HG03432 (cell line): Measurements from ENCODE around the gene TMEM235.
"Not testable (repeated sequence)": the region's sequence is repeated elsewhere in the genome, so short reads cannot be mapped to it uniquely, and the experiment has no call there.

Experiments
- ATAC-seq: cut with Tn5 transposase; IDR thresholded peaks from one replicate; pipeline ENCODE4 v1.9.1; 2021; ENCODE audit warnings: mild to moderate bottlenecking, moderate library complexity; ENCODE audit not compliant: unreplicated experiment

The TMEM235 gene

DNA sequence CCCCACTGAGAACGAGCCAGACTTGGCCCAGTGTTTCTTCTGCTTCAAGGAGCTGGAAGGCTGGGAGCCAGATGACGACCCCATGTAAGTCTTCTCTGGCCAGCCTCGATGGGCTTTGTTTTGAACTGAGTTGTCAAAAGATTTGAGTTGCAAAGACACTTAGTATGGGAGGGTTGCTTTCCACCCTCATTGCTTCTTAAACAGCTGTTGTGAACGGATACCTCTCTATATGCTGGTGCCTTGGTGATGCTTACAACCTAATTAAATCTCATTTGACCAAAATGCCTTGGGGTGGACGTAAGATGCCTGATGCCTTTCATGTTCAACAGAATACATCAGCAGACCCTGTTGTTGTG lies 16.7 kb upstream of the TMEM235 start:
- ATAC-seq: no peak

DNA sequence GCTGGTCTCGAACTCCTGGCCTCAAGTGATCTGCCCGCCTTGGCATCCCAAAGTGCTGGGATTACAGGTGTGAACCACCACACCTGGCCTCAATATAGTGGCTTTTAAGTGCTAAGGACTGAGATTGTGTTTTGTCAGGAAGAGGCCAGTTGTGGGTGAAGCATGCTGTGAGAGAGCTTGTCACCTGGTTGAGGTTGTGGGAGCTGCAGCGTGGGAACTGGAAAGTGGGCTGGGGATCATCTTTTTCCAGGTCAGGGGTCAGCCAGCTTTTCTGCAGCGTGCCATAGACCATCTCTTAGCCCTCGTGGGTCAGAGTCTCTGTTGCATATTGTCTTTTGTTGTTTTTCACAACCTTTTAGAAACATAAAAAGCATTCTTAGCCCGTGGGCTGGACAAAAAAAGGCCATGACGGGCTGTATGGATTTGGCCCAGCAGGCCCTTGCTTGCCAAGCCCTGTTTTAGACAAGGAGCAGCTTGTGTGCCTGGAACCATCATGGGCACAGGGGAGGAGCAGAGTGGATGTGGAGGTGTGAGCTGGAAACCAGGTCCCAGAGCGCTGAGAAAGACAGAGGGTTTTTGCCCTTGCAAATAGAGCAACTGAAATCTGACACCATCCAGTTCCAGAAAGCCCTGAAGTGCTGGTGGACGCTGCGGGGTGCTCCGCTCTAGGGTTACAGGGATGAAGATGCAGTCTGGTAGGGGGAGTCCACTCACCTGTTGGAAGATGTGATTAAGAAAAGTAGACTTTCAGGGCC lies 11.9 kb upstream of the TMEM235 start:
- no peak for ATAC-seq

DNA sequence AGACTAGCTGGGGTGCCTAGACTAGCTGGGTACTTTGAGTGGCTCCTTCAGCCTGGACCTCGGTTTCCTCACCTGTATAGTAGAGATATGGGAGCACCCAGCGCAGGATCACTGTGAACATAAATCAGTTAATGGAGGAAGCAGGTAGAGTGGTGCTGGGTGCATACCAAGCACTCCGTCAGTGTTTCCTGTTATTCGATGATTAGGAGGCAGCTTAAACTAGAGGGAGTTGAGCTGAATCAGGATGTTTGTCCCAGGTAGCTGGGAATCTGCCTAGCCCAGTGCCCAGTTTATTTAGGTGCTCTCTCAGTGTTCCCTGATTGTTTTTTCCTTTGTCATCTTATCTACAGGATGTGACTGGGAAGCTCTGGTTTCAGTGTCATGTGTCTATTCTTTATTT lies 8.4 kb upstream of the TMEM235 start:
- no peak for ATAC-seq

DNA sequence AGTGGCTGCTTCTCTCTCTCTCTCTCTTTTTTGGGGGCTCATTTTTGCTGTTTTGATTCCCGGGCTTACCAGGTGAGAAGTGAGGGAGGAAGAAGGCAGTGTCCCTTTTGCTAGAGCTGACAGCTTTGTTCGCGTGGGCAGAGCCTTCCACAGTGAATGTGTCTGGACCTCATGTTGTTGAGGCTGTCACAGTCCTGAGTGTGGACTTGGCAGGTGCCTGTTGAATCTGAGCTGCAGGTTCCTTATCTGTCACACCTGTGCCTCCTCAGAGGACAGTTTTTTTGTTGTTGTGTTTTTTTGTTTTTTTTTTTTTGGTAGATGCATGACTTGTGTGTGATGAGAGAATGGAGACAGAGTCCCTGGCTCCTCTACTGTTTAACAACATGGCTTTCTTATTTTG lies 7.7 kb upstream of the TMEM235 start:
- ATAC-seq: no peak

DNA sequence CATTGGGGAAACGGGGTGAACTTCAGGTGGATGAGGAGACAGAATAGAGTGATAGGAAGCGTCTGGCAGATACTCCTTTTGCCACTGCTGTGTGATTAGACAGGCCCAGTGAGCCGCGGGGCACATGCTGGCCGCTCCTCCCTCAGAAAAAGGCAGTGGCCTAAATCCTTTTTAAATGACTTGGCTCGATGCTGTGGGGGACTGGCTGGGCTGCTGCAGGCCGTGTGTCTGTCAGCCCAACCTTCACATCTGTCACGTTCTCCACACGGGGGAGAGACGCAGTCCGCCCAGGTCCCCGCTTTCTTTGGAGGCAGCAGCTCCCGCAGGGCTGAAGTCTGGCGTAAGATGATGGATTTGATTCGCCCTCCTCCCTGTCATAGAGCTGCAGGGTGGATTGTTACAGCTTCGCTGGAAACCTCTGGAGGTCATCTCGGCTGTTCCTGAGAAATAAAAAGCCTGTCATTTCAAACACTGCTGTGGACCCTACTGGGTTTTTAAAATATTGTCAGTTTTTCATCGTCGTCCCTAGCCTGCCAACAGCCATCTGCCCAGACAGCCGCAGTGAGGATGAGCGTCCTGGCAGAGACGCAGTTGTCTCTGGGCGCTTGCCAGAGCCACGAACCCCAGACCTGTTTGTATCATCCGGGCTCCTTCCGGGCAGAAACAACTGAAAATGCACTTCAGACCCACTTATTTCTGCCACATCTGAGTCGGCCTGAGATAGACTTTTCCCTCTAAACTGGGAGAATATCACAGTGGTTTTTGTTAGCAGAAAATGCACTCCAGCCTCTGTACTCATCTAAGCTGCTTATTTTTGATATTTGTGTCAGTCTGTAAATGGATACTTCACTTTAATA lies 7.0 kb upstream of the TMEM235 start:
- ATAC-seq: no peak

DNA sequence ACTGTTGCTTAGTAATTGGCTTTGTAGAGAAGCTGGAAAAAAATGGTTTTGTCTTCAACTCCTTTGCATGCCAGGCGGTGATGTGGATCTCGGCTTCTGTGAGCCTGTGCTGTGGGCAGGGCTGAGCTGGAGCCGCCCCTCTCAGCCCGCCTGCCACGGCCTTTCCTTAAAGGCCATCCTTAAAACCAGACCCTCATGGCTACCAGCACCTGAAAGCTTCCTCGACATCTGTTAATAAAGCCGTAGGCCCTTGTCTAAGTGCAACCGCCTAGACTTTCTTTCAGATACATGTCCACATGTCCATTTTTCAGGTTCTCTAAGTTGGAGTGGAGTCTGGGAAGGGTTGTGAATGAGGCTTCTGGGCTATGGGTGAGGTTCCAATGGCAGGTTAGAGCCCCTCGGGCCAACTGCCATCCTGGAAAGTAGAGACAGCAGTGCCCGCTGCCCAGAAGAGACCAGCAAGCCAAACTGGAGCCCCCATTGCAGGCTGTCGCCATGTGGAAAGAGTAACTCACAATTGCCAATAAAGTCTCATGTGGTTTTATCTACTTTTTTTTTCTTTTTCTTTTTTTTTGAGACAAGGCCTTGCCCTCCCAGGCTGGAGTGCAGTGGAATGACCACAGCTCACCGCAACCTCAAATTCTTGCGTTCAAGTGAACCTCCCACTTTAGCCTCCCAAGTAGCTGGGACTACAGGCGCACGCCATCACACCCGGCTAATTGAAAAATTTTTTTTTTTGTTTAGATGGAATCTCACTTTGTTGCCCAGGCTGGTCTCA lies 6.2 kb upstream of the TMEM235 start:
- ATAC-seq: no peak

DNA sequence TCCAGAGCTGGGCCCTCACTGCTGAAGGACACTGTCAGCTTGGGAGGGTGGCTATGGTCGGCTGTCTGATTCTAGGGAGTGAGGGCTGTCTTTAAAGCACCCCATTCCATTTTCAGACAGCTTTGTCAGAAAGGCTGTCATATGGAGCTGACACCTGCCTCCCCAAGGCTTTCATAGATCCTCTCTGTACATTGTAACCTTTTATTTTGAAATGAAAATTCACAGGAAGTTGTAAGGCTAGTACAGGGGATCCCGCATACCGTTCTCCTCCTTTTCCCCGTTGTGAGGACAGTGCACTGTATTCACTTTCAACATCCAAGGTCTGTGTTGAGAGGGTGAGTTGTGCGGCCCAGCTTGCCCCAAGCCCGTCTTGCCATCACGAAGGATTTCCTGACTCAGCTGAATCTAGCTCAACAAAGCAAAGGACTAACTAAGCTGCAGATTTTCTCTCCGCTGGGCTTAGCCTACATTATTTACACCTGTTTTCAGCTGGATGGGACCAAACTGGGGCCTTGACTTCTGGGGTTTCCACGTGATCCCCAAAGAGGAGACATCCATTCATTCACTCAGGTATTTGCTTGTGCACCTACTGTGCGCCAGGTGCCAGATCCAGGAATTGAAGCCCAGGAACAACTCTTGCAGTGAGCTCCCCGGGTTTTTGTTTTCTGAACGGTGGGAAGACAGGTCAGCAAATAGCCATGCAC lies 5.2 kb upstream of the TMEM235 start:
- ATAC-seq: no peak

DNA sequence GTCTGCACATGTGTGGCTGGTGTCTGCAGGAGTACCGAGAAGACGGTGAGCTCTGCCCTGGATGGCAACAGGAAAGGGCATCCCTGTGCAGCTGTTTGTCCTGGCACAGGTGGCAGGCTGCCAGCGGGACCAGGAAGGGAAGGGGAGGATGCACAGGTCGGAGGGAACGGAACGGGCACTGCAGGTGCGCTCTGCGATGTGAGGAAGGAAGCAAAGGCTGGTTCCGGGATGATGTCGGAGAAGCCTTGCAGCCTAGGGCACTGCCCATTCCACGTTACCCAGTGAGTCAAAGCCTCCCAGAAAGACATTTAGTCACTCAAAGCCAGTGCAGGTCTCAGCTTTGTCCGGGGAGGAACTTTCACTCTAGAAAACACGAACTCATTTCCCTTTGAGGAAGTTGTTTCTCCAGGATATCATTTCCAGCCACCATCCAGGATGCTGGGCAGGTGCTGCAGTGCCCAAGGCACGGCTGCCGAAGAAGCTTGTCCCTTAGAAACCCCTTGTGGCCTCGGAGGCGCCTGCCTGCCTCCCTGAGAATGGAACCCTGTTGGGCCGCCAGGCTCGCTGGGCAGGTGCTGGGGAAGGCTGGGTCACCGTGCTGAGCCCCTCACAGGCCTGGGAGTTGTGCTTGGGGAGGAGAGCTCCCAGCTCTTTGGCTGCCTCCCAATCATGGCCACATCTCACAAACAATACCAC lies 4.5 kb upstream of the TMEM235 start:
- no peak for ATAC-seq

DNA sequence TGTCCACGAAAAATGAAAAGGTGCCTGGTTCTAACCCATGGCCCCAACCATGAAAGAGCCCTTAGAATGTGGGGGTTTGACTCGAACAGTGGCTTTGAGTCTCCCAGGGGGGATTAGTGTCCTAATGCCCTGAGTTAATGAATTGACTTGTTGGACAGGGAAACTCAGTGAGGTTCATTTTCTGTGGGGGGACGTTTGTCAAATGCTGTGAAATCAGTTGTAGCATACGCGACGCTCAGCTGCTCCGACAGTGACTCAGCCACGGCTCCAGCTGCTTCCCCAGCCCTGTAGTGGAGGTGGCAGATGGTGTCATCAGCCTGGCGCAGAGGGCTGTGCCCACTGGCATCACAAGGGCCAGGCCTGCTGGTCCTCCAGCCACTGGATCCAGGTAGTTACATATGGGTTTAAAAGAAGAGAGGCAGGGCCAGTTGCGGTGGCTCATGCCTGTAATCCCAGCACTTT lies 3.9 kb upstream of the TMEM235 start:
- ATAC-seq: no peak

DNA sequence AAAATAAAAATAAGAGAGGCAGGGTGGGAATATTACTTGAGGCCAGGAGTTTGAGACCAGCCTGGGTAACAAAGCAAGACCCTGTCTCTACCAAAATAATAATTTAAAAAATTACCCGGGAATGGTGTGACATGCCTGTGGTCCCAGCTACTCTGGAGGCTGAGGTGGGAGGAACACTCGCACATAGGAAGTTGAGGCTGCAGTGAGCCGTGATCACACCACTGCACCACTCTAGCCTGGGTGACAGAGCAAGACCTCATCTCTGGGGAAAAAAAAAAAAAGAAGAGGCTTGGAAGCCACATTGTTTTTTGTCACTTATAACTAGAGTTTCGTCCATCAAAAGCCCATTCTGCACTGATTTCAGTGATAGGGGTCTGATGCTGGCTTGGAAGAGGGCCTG lies 3.3 kb upstream of the TMEM235 start:
- no peak for ATAC-seq

DNA sequence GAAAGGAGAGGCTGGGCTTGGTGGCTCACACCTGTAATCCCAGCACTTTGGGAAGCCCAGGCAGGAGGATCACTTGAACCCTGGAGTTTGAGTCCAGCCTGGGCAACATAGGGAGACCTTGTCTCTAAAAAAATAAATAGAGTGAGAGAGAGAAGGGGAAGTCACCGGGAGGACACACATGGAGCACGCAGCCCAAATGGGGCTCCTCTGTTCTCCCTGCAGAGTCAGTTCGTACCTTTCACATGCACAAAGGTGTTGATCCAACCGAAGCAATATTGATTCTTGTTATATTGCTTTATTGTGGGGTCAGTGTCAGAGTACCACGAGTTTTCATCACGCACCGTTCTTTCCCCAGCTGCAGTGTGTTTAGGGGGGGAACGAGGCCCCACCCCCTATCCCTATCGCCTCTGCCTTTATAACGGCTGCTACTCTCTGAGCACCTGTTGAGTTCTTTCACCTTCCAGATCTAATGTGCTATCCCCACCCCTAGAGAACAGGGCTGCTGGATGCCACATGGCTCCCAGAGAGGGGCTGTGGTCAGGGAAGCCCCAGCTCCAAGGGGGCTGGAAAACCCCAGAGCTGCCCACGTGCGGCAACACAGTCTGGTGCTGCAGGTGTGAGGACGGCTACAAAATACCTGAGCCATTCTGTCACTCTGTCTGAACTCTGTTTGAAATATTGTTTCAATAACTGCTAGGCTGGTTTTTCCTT lies 1.0 kb upstream of the TMEM235 start:
- no peak for ATAC-seq

DNA sequence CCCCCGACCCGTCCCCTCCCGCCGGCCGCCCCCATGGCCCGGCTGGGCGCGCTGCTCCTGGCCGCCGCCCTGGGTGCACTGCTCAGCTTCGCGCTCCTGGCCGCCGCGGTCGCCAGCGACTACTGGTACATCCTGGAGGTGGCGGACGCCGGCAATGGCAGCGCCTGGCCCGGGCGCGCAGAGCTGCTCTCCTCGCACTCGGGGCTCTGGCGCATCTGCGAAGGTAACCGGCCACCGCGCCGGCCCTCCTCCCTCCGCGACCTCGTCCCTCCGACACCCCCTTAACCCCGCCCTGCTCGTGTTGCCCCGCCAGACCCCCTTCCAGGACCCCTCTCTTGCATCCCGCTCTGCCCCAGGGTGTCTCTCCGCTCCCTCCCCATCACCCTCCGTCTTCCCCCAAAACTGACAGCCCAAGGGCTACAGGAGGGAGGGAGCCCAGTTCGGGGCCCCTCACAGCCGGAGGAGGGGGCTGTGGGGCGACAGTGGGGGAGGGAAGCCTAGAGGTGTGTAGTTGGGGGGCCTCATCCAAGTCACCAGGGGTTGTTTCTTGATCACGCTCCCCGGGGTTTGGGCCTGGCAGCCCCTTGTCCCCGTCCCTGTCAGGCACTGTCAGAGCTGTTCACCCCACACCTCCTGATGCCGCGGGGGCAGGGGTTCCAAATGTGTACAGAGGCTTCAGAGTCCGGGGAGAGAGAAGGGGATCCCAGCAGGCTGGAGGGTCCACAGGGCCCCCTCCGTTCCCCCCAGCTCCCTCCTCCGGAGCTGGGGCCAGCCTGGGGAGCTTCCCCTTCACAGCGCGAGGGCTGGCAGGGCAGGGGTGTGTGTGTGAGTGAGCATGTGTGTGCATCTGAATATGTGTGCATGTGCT lies 794 bp downstream of the TMEM235 start:
- ATAC-seq: no peak

DNA sequence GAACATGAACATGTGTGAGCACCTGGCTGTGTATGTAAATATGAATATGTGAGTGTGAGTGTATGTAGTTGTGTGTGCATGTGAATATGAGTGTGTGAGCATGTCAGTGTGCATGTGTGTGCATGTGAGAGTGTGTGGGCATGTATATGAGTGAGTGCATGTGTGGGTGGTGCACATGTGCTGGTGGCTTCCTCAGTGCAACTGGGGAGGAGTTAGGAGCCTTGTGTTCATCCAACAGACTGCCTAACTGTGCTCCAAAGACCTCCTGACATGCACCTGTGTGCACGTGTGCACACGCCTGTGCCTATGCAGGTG lies 1.4 kb downstream of the TMEM235 start:
- ATAC-seq: no peak

DNA sequence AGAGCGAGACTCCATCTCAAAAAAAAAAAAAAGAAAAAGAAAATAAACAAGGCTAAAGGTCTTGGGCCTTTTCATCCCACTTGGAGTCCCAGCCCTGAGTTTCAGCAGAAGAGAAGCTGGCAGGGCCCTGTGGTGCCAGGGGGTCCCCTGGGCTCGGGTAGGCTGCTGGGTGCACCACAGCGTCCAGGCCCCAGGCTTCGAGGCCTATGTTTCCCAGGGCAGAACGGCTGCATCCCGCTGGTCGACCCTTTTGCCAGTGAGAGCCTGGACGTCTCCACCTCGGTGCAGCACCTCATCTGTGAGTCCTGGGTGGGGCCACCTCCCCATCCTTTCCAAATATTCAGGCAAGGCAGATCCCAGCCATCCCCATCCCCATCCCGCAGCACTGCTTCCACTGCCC lies 2.2 kb downstream of the TMEM235 start:
- ATAC-seq: no peak

DNA sequence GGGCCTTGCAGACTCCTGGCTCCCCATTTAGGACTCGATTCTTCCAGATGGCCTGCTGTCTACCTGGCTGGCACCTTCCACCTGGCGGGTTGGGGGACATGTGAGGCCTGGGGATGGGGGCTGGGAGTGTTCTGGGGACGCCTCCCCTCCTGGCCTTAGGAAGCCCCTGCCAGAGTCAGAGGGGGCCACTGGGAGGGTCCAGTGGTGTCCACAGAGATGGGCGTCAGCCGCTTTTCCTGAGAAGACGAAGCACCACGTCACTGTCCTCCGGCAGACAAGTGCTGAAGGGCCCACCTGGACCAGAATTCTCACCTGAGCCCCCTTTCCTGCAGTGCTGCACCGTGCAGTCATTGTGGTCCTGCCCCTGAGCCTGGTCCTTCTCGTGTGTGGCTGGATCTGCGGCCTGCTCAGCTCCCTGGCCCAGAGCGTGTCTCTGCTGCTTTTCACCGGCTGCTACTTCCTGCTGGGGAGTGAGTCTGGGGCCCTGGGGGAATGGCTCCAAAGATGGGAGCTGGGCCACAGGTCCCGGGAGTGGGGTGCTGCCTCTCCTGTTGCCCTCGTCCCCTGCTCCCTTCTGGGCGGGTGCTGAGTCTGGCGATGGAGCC lies 2.9 kb downstream of the TMEM235 start:
- no peak for ATAC-seq

DNA sequence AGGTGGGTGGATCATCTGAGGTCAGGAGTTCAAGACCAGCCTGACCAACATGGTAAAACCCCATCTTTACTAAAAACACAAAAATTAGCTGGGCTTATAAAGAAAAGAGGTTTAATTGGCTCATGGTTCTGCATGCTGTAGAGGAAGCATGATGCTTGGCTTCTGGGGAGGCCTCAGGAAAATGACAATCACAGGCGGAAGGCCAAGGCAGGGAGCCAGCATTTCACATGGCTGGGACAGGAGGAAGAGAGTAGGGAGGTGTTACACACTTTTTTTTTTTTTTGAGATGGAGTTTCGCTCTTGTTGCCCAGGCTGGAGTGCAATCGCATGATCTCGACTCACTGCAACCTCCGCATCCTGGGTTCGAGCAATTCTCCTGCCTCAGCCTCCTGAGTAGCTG lies 3.6 kb downstream of the TMEM235 start:
- not testable (repeated sequence) for ATAC-seq

DNA sequence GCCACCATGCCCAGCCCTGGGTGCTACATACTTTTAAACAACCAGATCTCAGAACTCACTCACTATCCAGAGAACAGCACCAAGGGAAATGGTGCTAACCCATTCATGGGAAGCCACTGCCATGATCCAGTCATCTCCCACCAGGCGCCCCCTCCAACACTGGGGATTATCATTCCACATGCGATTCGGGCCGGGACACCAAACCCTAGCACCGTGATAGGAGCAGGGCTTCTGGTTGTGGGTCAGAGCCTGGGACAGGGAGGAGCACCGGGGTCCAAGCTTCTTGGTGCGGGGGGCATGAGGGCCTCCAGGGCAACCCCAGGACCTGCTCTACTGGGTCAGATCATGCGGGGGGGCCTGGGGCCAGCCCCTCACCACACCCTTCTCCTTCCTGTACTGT lies 4.5 kb downstream of the TMEM235 start:
- no peak for ATAC-seq

DNA sequence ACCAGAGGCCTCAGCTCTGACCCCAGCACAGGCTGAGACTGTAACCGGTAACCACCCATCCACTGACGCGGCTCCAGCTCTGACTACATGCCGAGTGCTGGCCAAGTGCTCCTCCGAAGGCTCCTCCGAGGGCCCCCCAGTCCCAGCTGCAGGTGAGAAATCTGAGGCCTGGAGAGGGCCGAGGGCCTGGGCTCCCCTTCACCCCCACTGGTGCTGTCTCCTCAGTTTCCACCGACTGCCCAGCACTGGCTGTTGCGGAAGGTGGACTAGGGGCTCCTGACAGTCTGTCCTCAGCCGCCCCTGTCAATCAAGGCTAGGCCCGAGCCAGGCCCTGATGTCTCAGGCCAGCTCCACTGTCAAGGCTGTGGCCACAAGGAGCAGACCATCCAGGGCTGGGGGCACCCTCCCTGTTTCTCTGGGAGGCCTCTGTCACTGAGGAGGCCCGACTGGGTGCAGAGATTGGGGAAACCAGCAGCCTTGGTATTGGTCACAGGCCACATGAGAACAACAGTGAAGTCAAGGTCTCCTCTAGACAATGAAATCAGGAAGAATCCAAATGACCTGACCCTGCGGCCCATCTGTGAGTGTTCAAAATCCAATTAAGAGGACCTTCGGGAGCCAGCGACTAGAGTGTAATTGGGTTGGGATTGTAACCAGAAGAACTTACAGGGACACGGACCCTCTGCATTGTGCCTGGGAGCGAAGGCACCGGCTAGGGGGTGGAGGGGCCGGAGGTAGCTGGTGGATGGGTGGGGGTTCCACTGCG lies 5.1 kb downstream of the TMEM235 start:
- ATAC-seq: no peak
